NK-92 (cell line): Measurements from ENCODE around the gene CFL1.

Source experiments
- DNase-seq: peaks from one replicate; lab custom pipeline; 2025; ENCODE audit not compliant: unreplicated experiment; lab: John Stamatoyannopoulos, UW

The CFL1 gene

DNA sequence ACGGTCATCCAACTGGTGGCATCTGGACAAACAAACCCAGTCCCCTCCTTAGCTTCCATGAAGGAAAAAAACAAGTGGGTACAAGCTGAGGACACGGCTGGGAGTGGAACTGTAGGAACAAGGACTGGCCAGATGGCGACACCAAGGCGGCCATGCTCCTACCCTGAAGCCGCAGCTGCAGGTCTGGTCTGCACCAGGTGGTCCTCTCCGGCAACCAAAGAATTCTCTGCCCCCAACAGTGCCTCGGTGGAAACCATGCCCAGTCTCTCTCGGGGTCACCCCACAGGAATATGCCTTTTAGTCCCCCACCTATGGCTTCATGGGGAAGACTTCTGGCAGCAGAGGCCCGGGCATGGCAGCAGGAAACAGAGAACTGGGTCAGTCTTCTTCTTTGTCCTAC, 48.5 kb downstream of the CFL1 start:
- no peak for DNase-seq

DNA sequence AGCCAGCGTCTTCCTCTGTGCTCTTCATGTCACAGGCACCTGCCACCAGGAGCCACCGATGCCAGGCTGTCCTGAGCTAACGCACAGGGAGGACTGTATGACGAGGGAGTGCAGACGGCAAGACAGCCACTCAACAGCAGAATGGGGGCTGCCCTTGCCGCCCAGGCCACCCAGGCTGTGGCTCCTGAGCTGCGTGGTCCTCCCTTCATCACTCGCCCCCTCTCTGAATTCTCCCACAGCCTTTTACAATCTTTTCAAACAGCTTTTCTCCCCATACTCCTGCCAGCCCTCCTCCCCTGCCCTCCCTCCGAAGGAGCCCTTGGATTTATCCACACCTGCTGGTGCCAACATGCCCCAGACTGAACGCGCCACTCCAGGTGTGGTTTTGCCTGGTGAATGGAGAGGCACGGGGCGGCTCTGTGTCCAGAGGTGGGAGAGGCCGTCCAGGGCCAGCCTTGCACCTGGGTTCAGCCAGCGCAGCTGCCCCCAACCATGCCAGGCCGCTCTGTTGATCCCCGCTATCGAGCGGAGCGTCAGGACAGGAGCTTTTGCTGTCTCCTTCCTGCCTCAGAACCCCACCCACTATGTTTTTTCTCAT, 49.1 kb downstream of the CFL1 start:
- no peak for DNase-seq

DNA sequence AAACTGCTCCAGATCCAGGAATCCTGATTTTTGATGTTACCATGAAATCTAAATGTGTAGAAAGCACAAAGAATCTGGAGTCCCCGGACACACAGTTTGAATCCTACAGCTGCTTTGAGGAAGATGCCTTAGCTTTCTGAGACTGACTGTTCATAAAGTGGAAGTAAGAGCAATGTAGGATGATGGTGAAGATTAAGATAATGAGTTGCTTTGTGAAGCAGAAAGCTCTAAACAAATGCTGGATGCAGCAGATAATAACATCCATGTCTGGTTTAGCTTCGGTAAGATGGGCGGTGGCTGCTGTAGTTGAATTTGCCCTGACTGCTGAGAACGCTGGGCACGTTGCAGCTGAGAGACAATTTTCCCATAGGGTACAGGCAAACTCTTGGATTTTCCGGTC, 51.0 kb downstream of the CFL1 start:
- no peak for DNase-seq
